Heart left ventricle (tissue), 16 donors: ENCODE data around the gene CKAP5. TPM values are rescaled to one million over a fixed set of nuclear protein-coding genes. Genes with fewer than 3 reads are reported as not detected.

Source experiments
- ATAC-seq, 4 donors: fragments of 200-7000 bp; cut with Tn5 transposase; one replicate each; pipeline ENCODE4 v1.9.1; 2020 to 2022; ENCODE audit warnings: moderate library complexity in 4 of 4, mild to moderate bottlenecking in 3 of 4, moderate number of reproducible peaks in 1 of 4
- DNase-seq, 5 donors: peaks; one replicate each; pipeline ENCODE4 v3.0.0-alpha.2; 2020
- H3K27ac ChIP-seq, 12 donors: fragments of 200-600 bp; sonication (generic) in 4 of 12; one replicate each; pipeline versions ENCODE4 v1.5.0 to v1.8.0; 2016 to 2022; ENCODE audit warnings: mild to moderate bottlenecking in 2 of 12
- H3K27me3 ChIP-seq, 9 donors: fragments of 200-600 bp; sonication (generic) in 2 of 9; one replicate each; pipeline versions ENCODE4 v1.5.1 to v1.8.0; 2016 to 2022; ENCODE audit warnings: mild to moderate bottlenecking in 3 of 9
- H3K36me3 ChIP-seq, 9 donors: fragments of 200-600 bp; sonication (generic) in 2 of 9; one replicate each; pipeline versions ENCODE4 v1.5.0 to v1.8.0; 2018 to 2022; ENCODE audit warnings: mild to moderate bottlenecking in 2 of 9
- H3K4me1 ChIP-seq, 12 donors: fragments of 200-600 bp; sonication (generic) in 4 of 12; one replicate each; pipeline versions ENCODE4 v1.5.0 to v1.8.0; 2016 to 2022; ENCODE audit warnings: mild to moderate bottlenecking in 3 of 12
- H3K4me3 ChIP-seq, 12 donors: fragments of 200-600 bp; sonication (generic) in 4 of 12; one replicate each; pipeline versions ENCODE4 v1.5.0 to v1.8.0; 2017 to 2022; ENCODE audit warnings: mild to moderate bottlenecking in 9 of 12, moderate library complexity in 4 of 12
- H3K9me3 ChIP-seq, 12 donors: fragments of 200-600 bp; sonication (generic) in 4 of 12; one replicate each; pipeline versions ENCODE4 v1.5.0 to v1.8.0; 2016 to 2022; ENCODE audit warnings: mild to moderate bottlenecking in 1 of 12
- CTCF ChIP-seq, 12 donors: fragments of 200-600 bp; sonication (generic) in 4 of 12; IDR thresholded peaks; one replicate each; pipeline versions ENCODE4 v1.5.0 to v1.8.0; 2018 to 2022; ENCODE audit warnings: antibody characterized with exemption in 12 of 12, mild to moderate bottlenecking in 5 of 12
- POLR2A ChIP-seq, 2 donors: fragments of 450-650 bp; IDR thresholded peaks; one replicate each; pipeline ENCODE4 v1.6.1; 2017; ENCODE audit warnings: antibody characterized with exemption in 2 of 2, mild to moderate bottlenecking in 2 of 2, moderate library complexity in 2 of 2
- WGBS, 4 donors: extraction: QIAGEN DNeasy Blood & Tissue Kit in 2 of 4; methylation state at CpG; one replicate each; pipeline versions ENCODE4 v1.1.5 to v1.1.7; 2013 to 2018; 5-methylcytosine and 5-hydroxymethylcytosine counted together
- intact Hi-C, 10 donors: fragments of 100-400 bp; cut with DNase I; formaldehyde crosslinking; loops; one replicate each; pipeline versions ENCODE4 v1.11.1 to v1.14.2; 2022
- polyA plus RNA-seq, 2 donors: library from polyadenylated mRNA; stranded (reverse); fragments of 200-250 nt; gene quantifications; one replicate each; pipeline ENCODE4 v1.2.3, GENCODE V29; 2013
- total RNA-seq, 9 donors: library from RNA; depleted of rRNA in 2 of 9; stranded (reverse); fragments of >200 nt in 2 of 9; fragmentation: NEBNext Ultra II Directional in 3 of 9; extraction: Animal tissue kit (Norgen Biotek cat#: 25700) in 3 of 9; gene quantifications; one replicate each; pipeline versions ENCODE4 v1.1.0 to v1.2.4, GENCODE V29; 2016 to 2023
- donor health status: ischemic (EF 13 %, LVEDD 7.1; RV severe dilation, severe dysfunction).
- donor health status: healthy with polysubstance abuse.
- donor health status: DM: no; HTN: yes; CAD: no.
- donor health status: DM: no; HTN: no; CAD: no.
- donor health status: ischemic (EF 25% LVEDD 6.9; RV normal size, moderate dysfunction).
- donor health status: ischemic (EF 25% LVEDD 5.7; RV mildly dilated, moderate dysfunction).
- donor health status: healthy.
- donor health status: DM: yes; HTN: yes; CAD: no.
- donor health status: ischemic (EF 35%, LVEDD 5.7; RV mildly dilated, moderate dysfunction).
- donor health status: nonischemic (EF 11% LVEDD 7.7; RV severe dilation, severe dysfunction).
- donor health status: DM: yes; HTN: yes; CAD: no.
- donor health status: PGD.
- donor health status: ischemic (EF 29% LVEDD 5.4; RV normal size, mild dysfunction).
- donor health status: nonischemic (EF 23%, LVEDD 6.1; RV moderate dilation, normal function).

Gene CKAP5
- total and polyA plus RNA-seq, 11 donors, result 12.3 to 108 (median 67.6) TPM

GRCh38 chr11:46868912-46869311, 22.8 kb upstream of the CKAP5 start:
- H3K9me3 ChIP-seq, result no peaks in the 10 kb centered on the region
- H3K36me3 ChIP-seq, result peaks cover 0 to 93% (median 47%) of the 10 kb centered on the region in 9 donors
- no peaks in the 10 kb centered on the region for H3K4me1 ChIP-seq
- H3K27me3 ChIP-seq, result no peaks in the 10 kb centered on the region
- intact Hi-C loops, result no loop called here
- DNase-seq (no peak), ATAC-seq (no peak)
- no peak overlapping the region for H3K4me3 ChIP-seq
- 92 to 95% (median 92%) methylated on average over 6 of the region's 6 CpGs for WGBS, 4 donors
- TF ChIP-seq POLR2A (IDR thresholded peaks at IDR 0.05), result no peak
- TF ChIP-seq CTCF (IDR thresholded peaks at IDR 0.05), result no peak
- no peak overlapping the region for H3K27ac ChIP-seq

- intact Hi-C loops, result no loop called here
- ATAC-seq (no peak), DNase-seq (no peak)
- H3K27me3 ChIP-seq, result no peaks in the 10 kb centered on the region
- no peak for TF ChIP-seq POLR2A (IDR thresholded peaks at IDR 0.05)
- TF ChIP-seq CTCF (IDR thresholded peaks at IDR 0.05), result no peak
- 68 to 84% (median 79%) methylated on average over 2 of the region's 2 CpGs for WGBS, 4 donors
- no peak overlapping the region for H3K27ac ChIP-seq
- H3K4me3 ChIP-seq, result no peak overlapping the region
- H3K9me3 ChIP-seq, result no peaks in the 10 kb centered on the region
- H3K36me3 ChIP-seq, result peaks cover 0 to 92% (median 43%) of the 10 kb centered on the region in 9 donors
- H3K4me1 ChIP-seq, result no peaks in the 10 kb centered on the region
These were observed 19.3 kb upstream of the CKAP5 start for GRCh38 chr11:46865340-46865739.

- TF ChIP-seq CTCF (IDR thresholded peaks at IDR 0.05) (no peak), POLR2A (IDR thresholded peaks at IDR 0.05) (no peak)
- Histone ChIP-seq H3K9me3 (no peaks in the 10 kb centered on the region), H3K27ac (peak overlapping the region in 1 of 12 donors; percentile 7), H3K36me3 (peaks cover 0 to 62% (median 31%) of the 10 kb centered on the region in 9 donors), H3K27me3 (no peaks in the 10 kb centered on the region), H3K4me3 (no peak overlapping the region), H3K4me1 (peaks cover 0 to 40% (median 0%) of the 10 kb centered on the region in 12 donors)
- intact Hi-C loops, result no loop called here
- DNase-seq (no peak), ATAC-seq (peak in 1 of 4 donors; percentile 53)
- WGBS, 4 donors, result 74 to 88% (median 80%) methylated on average over 4 of the region's 4 CpGs
These were observed 14.1 kb upstream of the CKAP5 start for GRCh38 chr11:46860218-46860617.

GRCh38 chr11:46858920-46859546, 13.0 kb upstream of the CKAP5 start:
- Histone ChIP-seq H3K4me1 (peaks cover 0 to 40% (median 0%) of the 10 kb centered on the region in 12 donors), H3K27me3 (no peaks in the 10 kb centered on the region), H3K36me3 (peaks cover 0 to 50% (median 24%) of the 10 kb centered on the region in 9 donors), H3K27ac (no peak overlapping the region), H3K9me3 (no peaks in the 10 kb centered on the region), H3K4me3 (no peak overlapping the region)
- ATAC-seq (peak in 2 of 4 donors; percentile 32 to 44), DNase-seq (no peak)
- 82 to 88% (median 84%) methylated on average over 12 of the region's 12 CpGs for WGBS, 4 donors
- no peak for TF ChIP-seq POLR2A (IDR thresholded peaks at IDR 0.05)
- no peak for TF ChIP-seq CTCF (IDR thresholded peaks at IDR 0.05)
- intact Hi-C loops, result no loop called here
